Cardiac muscle cell (in vitro differentiated cells and primary cell): ENCODE results near the gene STAB1. TPM values are rescaled to one million over a fixed set of nuclear protein-coding genes. Genes with fewer than 3 reads are reported as not detected.

Source experiments
- DNase-seq, 2 donors: peaks; one replicate each; pipeline versions ENCODE4 v3.0.0 to v3.0.0-alpha.2; 2010 to 2017; ENCODE audit warnings: low read depth in 1 of 2, low spot score in 1 of 2
- H3K27ac ChIP-seq: fragments of 200-600 bp; sonication (generic); 2 replicates; pipeline ENCODE4 v1.5.1; 2016
- H3K27me3 ChIP-seq: fragments of 200-600 bp; sonication (generic); 2 replicates; pipeline ENCODE4 v1.6.0; 2016; ENCODE audit warnings: control low read depth
- H3K36me3 ChIP-seq: fragments of 200-600 bp; sonication (generic); 2 replicates; pipeline ENCODE4 v1.5.1; 2016; ENCODE audit warnings: control low read depth
- H3K4me1 ChIP-seq: fragments of 200-600 bp; sonication (generic); 2 replicates; pipeline ENCODE4 v1.8.1; 2017; ENCODE audit warnings: low read depth, mild to moderate bottlenecking, mixed run types
- H3K4me3 ChIP-seq: fragments of 200-600 bp; sonication (generic); 2 replicates; pipeline ENCODE4 v1.5.1; 2016; ENCODE audit warnings: mild to moderate bottlenecking
- H3K9me3 ChIP-seq: fragments of 200-600 bp; sonication (generic); 2 replicates; pipeline ENCODE4 v1.5.1; 2017; ENCODE audit warnings: low read depth, mild to moderate bottlenecking, control low read depth
- polyA plus RNA-seq: library from polyadenylated mRNA; unstranded; fragments of >200 nt; fragmentation: Nextera tagmentation; extraction: Ambion mirVana; gene quantifications from 2 replicates; pipeline ENCODE4 v1.2.1, GENCODE V29; 2016
- total RNA-seq: library from RNA; depleted of rRNA; stranded (reverse); fragments of >200 nt; gene quantifications from 2 replicates; pipeline ENCODE4 v1.2.3, GENCODE V29; 2016
- TF ChIP-seq, protein P1 (sequence below): IDR thresholded peaks from 2 replicates; pipeline ENCODE4 v1.5.1; 2012; ENCODE audit warnings: low read depth, mild to moderate bottlenecking, low read length

STAB1 gene
- total and polyA plus RNA-seq, 2 experiments from 2014 or later: 2.2 TPM; not detected in 1

DNA sequence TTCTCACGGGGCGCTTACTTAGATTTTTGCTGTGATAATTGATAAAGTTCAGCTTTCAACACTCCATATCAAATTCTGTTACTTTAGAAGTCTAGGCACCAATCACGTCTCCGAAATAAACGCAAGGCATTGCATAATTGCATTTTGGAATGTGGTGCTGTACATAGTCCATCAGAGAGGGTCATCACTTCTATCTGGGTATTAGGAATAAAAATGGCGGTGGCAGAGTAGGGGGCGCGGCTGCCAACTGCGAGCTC is 40.9 kb downstream of the STAB1 start:
- TF ChIP-seq, protein P1, sequence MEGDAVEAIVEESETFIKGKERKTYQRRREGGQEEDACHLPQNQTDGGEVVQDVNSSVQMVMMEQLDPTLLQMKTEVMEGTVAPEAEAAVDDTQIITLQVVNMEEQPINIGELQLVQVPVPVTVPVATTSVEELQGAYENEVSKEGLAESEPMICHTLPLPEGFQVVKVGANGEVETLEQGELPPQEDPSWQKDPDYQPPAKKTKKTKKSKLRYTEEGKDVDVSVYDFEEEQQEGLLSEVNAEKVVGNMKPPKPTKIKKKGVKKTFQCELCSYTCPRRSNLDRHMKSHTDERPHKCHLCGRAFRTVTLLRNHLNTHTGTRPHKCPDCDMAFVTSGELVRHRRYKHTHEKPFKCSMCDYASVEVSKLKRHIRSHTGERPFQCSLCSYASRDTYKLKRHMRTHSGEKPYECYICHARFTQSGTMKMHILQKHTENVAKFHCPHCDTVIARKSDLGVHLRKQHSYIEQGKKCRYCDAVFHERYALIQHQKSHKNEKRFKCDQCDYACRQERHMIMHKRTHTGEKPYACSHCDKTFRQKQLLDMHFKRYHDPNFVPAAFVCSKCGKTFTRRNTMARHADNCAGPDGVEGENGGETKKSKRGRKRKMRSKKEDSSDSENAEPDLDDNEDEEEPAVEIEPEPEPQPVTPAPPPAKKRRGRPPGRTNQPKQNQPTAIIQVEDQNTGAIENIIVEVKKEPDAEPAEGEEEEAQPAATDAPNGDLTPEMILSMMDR: no peak
- no peak for DNase-seq
- Histone ChIP-seq H3K27me3 (no peaks in the 10 kb centered on the region), H3K4me1 (peaks cover 26% of the 10 kb centered on the region), H3K9me3 (no peaks in the 10 kb centered on the region), H3K4me3 (no peak overlapping the region), H3K36me3 (no peaks in the 10 kb centered on the region), H3K27ac (no peak overlapping the region)

DNA sequence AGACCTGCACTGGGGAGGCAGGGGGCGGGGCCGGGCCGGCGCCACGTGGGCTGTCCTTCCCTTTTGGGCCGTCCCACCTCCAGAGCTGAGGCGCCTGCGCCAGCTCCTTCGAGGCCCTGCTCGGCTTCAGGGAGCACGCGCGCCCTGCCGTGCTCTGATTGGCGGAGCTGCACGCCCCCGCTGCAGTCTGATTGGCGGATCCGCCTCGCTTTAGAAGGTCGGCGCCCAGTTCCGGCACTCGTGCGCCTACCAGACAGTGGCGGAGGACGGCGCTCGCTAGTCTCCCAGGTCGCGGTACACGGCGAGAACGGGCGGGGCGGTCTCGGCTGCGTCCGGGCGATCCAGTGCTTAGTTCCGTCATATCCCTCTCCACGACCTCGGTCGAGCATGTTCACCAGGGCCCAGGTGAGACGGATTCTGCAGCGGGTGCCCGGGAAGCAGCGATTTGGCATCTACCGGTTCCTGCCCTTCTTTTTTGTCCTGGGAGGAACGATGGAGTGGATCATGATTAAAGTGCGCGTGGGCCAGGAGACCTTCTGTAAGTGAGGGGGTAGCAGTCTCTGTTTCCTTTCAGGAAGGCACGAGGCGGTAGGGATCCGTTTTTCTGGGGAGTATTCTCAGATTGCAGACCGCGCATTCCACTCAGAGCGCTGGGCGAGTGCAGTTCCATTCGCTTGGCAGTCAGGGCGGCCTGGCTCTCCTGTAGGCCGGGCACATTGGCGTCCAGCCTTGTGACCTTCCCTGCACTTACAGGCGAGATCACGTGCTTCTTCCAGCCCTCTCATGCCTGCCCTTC is 41.4 kb downstream of the STAB1 start, which contains the start of gene UQCC5:
UQCC5 (plus strand) TSS at position 237 of the 796 bp plus-strand sequence; CDS start at position 388, 151 bp downstream.
- Histone ChIP-seq H3K4me1 (peaks cover 26% of the 10 kb centered on the region), H3K27ac (peak within 1 kb of the TSS; percentile 96), H3K36me3 (peaks cover 4% of the 10 kb centered on the region), H3K27me3 (no peaks in the 10 kb centered on the region), H3K9me3 (no peaks in the 10 kb centered on the region), H3K4me3 (peak within 1 kb of the TSS; percentile 68)
- TF ChIP-seq, protein P1: peak; percentile 7
- peak; percentile 99 for DNase-seq

DNA sequence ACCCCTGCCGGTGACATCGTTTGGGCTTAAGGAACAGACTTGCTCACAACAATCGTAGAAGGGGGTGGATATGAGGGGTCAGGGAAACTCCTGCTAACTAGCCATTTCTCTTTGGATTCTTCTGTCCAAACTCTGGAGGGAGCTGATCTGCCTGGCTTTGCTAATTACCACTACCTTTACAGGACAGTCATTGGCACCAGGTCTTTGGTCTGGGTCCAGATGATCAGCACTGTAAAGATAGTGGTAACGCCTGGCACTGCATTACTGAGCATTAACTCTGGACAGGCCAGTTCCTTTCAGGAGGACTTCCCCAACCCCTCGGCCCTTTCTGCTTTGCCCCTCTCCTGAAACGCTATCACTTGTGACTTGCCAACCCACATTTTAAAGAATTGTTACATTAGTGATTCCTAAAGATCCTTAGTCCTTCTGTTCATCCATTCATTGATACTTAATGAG is 42.1 kb downstream of the STAB1 start:
- H3K4me1 ChIP-seq: peaks cover 25% of the 10 kb centered on the region
- H3K27me3 ChIP-seq: no peaks in the 10 kb centered on the region
- peak overlapping the region; percentile 68 for H3K4me3 ChIP-seq
- TF ChIP-seq, protein P1: no peak
- H3K36me3 ChIP-seq: peaks cover 6% of the 10 kb centered on the region
- H3K9me3 ChIP-seq: no peaks in the 10 kb centered on the region
- H3K27ac ChIP-seq: peak overlapping the region; percentile 96
- no peak for DNase-seq

DNA sequence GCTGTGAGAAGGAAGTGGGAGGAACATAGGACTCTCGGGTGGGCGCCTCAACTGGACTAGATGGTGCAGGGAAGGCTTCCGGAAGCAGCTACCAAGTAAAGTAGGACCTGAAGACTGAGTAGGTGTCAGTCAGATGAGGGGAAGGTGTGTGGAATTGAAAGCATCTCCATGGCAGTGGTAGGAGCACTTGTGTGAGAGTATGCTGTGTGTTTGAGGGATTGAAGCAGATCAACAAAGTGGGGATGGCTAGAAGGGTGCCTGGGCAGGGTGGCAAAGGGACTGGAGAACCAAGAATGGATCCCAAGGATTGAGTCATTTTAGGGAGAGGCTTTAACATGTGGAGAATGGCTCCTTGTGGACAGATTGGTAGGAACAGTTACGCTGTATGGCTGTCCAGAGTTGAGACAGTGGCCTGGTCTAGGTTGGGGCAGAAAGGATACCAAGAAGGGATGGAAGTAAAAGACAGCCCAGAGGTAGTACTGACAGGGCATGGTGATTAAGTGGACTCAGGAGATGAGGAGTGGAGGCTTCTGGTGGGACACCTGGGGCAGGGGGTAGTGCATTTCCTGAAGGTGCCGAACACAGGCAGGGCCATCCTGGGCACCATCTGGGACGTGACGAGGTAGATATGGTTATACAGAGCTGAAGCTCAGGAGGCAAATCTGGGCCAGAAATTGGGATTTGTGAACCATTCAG is 42.7 kb downstream of the STAB1 start:
- no peak for DNase-seq
- peak overlapping the region; percentile 68 for H3K4me3 ChIP-seq
- H3K4me1 ChIP-seq: peaks cover 20% of the 10 kb centered on the region
- peak overlapping the region; percentile 96 for H3K27ac ChIP-seq
- no peaks in the 10 kb centered on the region for H3K9me3 ChIP-seq
- H3K36me3 ChIP-seq: peaks cover 6% of the 10 kb centered on the region
- TF ChIP-seq, protein P1: no peak
- H3K27me3 ChIP-seq: no peaks in the 10 kb centered on the region

DNA sequence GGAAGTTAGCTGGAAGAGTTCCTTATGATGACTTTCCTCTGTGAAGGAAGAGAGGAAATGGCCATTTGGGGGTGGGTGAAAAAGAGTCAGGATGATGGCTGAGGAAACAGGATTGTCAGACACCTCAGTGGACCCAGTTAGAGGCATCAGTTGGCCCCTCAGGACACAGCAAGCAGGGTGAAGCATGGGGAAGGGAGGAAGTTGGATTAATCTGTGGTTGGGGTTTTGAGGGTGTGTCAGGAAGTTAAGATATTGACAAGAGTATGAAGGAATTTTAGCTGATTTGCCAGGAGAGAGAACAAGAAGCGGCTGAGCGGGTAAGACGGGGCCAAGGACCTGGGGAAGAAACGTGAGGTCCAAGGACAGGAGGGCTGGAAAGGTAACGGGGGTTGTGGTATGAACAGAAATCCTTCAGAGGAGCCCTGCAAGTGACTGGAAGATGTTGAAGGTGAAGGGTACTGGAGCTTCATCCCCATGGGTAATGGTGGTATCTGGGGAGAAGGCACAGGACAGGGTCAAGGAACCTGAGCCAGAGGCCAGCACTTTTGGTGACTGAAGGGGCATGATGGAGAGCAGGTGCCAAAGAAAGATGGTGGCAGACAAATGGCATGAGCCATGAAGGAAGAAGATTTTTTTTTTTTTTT is 44.0 kb downstream of the STAB1 start:
- Histone ChIP-seq H3K4me3 (no peak overlapping the region), H3K36me3 (peaks cover 6% of the 10 kb centered on the region), H3K27ac (no peak overlapping the region), H3K27me3 (no peaks in the 10 kb centered on the region), H3K4me1 (peaks cover 20% of the 10 kb centered on the region), H3K9me3 (no peaks in the 10 kb centered on the region)
- DNase-seq: no peak
- TF ChIP-seq, protein P1: no peak
